ENCODE data around the gene TNIK.

TNIK gene

GRCh38 chr3:171023566-171023965, 436.6 kb downstream of the TNIK start:
- Histone ChIP-seq H2BK15ac (ENCODE audit: low read depth, poor library complexity, severe bottlenecking) (no peak overlapping the region), H3K4me2 (ENCODE audit: low read length, poor library complexity, severe bottlenecking) (no peak overlapping the region), H2AFZ (ENCODE audit: low read depth, low read length) (no peak overlapping the region), H4K91ac (ENCODE audit: low read length) (no peak overlapping the region), H3K27me3 (ENCODE audit: control insufficient read depth in 1 of 2, insufficient read depth in 1 of 2, low read length in 2 of 2) (no peaks in the 10 kb centered on the region), H4K8ac (ENCODE audit: low read length) (no peak overlapping the region), H3K79me1 (replicated peaks; ENCODE audit: low read length, poor library complexity, severe bottlenecking) (no peaks in the 10 kb centered on the region), H3K18ac (ENCODE audit: low read depth in 1 of 2, low read length in 2 of 2) (no peak overlapping the region), H2BK120ac (ENCODE audit: low read depth, low read length) (no peak overlapping the region), H3K4me3 (ENCODE audit: insufficient read depth in 1 of 2, low read depth in 1 of 2, low read length in 2 of 2) (no peak overlapping the region), H3K14ac (ENCODE audit: low read length in 2 of 2) (no peak overlapping the region), H3K4me1 (ENCODE audit: control insufficient read depth, insufficient read depth, low read depth, low read length) (peaks cover 9% of the 10 kb centered on the region), H2AK5ac (ENCODE audit: low read length, severe bottlenecking) (no peak overlapping the region), H3K23ac (ENCODE audit: low read length in 2 of 2) (no peak overlapping the region), H2BK5ac (ENCODE audit: low read depth, low read length, poor library complexity, severe bottlenecking) (no peak overlapping the region), H3K4ac (ENCODE audit: low read depth in 1 of 2, low read length in 2 of 2) (no peak overlapping the region), H2BK12ac (ENCODE audit: low read length in 2 of 2) (no peak overlapping the region), H3K36me3 (ENCODE audit: control insufficient read depth in 1 of 2, insufficient read depth in 2 of 2, low read depth in 1 of 2, low read length in 2 of 2) (no peaks in the 10 kb centered on the region), H3K27ac (ENCODE audit: low read length, poor library complexity, severe bottlenecking) (no peak overlapping the region), H3K9me3 (ENCODE audit: control insufficient read depth, low read length) (no peaks in the 10 kb centered on the region), H3K9ac (ENCODE audit: low read length) (no peak overlapping the region)
- no peak for DNase-seq

- Histone ChIP-seq H2AK5ac (ENCODE audit: low read length, severe bottlenecking) (peak overlapping the region; percentile 56), H3K36me3 (ENCODE audit: control insufficient read depth in 1 of 2, insufficient read depth in 2 of 2, low read depth in 1 of 2, low read length in 2 of 2) (no peaks in the 10 kb centered on the region), H2BK12ac (ENCODE audit: low read length in 2 of 2) (no peak overlapping the region), H3K4me3 (ENCODE audit: insufficient read depth in 1 of 2, low read depth in 1 of 2, low read length in 2 of 2) (no peak overlapping the region), H3K9ac (ENCODE audit: low read length) (no peak overlapping the region), H2BK5ac (ENCODE audit: low read depth, low read length, poor library complexity, severe bottlenecking) (no peak overlapping the region), H3K4ac (ENCODE audit: low read depth in 1 of 2, low read length in 2 of 2) (no peak overlapping the region), H3K27me3 (ENCODE audit: control insufficient read depth in 1 of 2, insufficient read depth in 1 of 2, low read length in 2 of 2) (no peaks in the 10 kb centered on the region), H3K23ac (ENCODE audit: low read length in 2 of 2) (no peak overlapping the region), H4K8ac (ENCODE audit: low read length) (no peak overlapping the region), H3K14ac (ENCODE audit: low read length in 2 of 2) (no peak overlapping the region), H2AFZ (ENCODE audit: low read depth, low read length) (no peak overlapping the region), H3K27ac (ENCODE audit: low read length, poor library complexity, severe bottlenecking) (no peak overlapping the region), H2BK15ac (ENCODE audit: low read depth, poor library complexity, severe bottlenecking) (no peak overlapping the region), H2BK120ac (ENCODE audit: low read depth, low read length) (no peak overlapping the region), H3K9me3 (ENCODE audit: control insufficient read depth, low read length) (no peaks in the 10 kb centered on the region), H4K91ac (ENCODE audit: low read length) (no peak overlapping the region), H3K4me2 (ENCODE audit: low read length, poor library complexity, severe bottlenecking) (no peak overlapping the region), H3K79me1 (replicated peaks; ENCODE audit: low read length, poor library complexity, severe bottlenecking) (no peaks in the 10 kb centered on the region), H3K18ac (ENCODE audit: low read depth in 1 of 2, low read length in 2 of 2) (no peak overlapping the region), H3K4me1 (ENCODE audit: control insufficient read depth, insufficient read depth, low read depth, low read length) (peaks cover 4% of the 10 kb centered on the region)
- WGBS = 100% methylated on average over 2 of the region's 4 CpGs
- DNase-seq = no peak
Observed at GRCh38 chr3:171021377-171021776, 438.8 kb downstream of the TNIK start.

GRCh38 chr3:171018156-171018935, 441.9 kb downstream of the TNIK start:
- Histone ChIP-seq H3K4me3 (ENCODE audit: insufficient read depth in 1 of 2, low read depth in 1 of 2, low read length in 2 of 2) (no peak overlapping the region), H2AFZ (ENCODE audit: low read depth, low read length) (no peak overlapping the region), H3K9ac (ENCODE audit: low read length) (no peak overlapping the region), H3K14ac (ENCODE audit: low read length in 2 of 2) (no peak overlapping the region), H3K18ac (ENCODE audit: low read depth in 1 of 2, low read length in 2 of 2) (no peak overlapping the region), H3K36me3 (ENCODE audit: control insufficient read depth in 1 of 2, insufficient read depth in 2 of 2, low read depth in 1 of 2, low read length in 2 of 2) (no peaks in the 10 kb centered on the region), H2BK12ac (ENCODE audit: low read length in 2 of 2) (no peak overlapping the region), H3K23ac (ENCODE audit: low read length in 2 of 2) (no peak overlapping the region), H3K9me3 (ENCODE audit: control insufficient read depth, low read length) (no peaks in the 10 kb centered on the region), H3K79me1 (replicated peaks; ENCODE audit: low read length, poor library complexity, severe bottlenecking) (no peaks in the 10 kb centered on the region), H3K4me2 (ENCODE audit: low read length, poor library complexity, severe bottlenecking) (no peak overlapping the region), H3K4ac (ENCODE audit: low read depth in 1 of 2, low read length in 2 of 2) (no peak overlapping the region), H2BK120ac (ENCODE audit: low read depth, low read length) (no peak overlapping the region), H3K27ac (ENCODE audit: low read length, poor library complexity, severe bottlenecking) (no peak overlapping the region), H4K8ac (ENCODE audit: low read length) (no peak overlapping the region), H3K4me1 (ENCODE audit: control insufficient read depth, insufficient read depth, low read depth, low read length) (peaks cover 4% of the 10 kb centered on the region), H4K91ac (ENCODE audit: low read length) (no peak overlapping the region), H2BK15ac (ENCODE audit: low read depth, poor library complexity, severe bottlenecking) (no peak overlapping the region), H2AK5ac (ENCODE audit: low read length, severe bottlenecking) (no peak overlapping the region), H3K27me3 (ENCODE audit: control insufficient read depth in 1 of 2, insufficient read depth in 1 of 2, low read length in 2 of 2) (no peaks in the 10 kb centered on the region), H2BK5ac (ENCODE audit: low read depth, low read length, poor library complexity, severe bottlenecking) (no peak overlapping the region)
- WGBS = 60% methylated on average over 5 of the region's 6 CpGs
- DNase-seq = no peak

- Histone ChIP-seq H3K27me3 (ENCODE audit: control insufficient read depth in 1 of 2, insufficient read depth in 1 of 2, low read length in 2 of 2) (no peaks in the 10 kb centered on the region), H3K79me1 (replicated peaks; ENCODE audit: low read length, poor library complexity, severe bottlenecking) (no peaks in the 10 kb centered on the region), H3K14ac (ENCODE audit: low read length in 2 of 2) (no peak overlapping the region), H4K8ac (ENCODE audit: low read length) (no peak overlapping the region), H2BK120ac (ENCODE audit: low read depth, low read length) (no peak overlapping the region), H2BK15ac (ENCODE audit: low read depth, poor library complexity, severe bottlenecking) (no peak overlapping the region), H2BK5ac (ENCODE audit: low read depth, low read length, poor library complexity, severe bottlenecking) (no peak overlapping the region), H3K4ac (ENCODE audit: low read depth in 1 of 2, low read length in 2 of 2) (no peak overlapping the region), H3K9me3 (ENCODE audit: control insufficient read depth, low read length) (no peaks in the 10 kb centered on the region), H3K18ac (ENCODE audit: low read depth in 1 of 2, low read length in 2 of 2) (no peak overlapping the region), H3K27ac (ENCODE audit: low read length, poor library complexity, severe bottlenecking) (no peak overlapping the region), H3K4me3 (ENCODE audit: insufficient read depth in 1 of 2, low read depth in 1 of 2, low read length in 2 of 2) (no peak overlapping the region), H3K4me1 (ENCODE audit: control insufficient read depth, insufficient read depth, low read depth, low read length) (peaks cover 4% of the 10 kb centered on the region), H3K36me3 (ENCODE audit: control insufficient read depth in 1 of 2, insufficient read depth in 2 of 2, low read depth in 1 of 2, low read length in 2 of 2) (no peaks in the 10 kb centered on the region), H4K91ac (ENCODE audit: low read length) (no peak overlapping the region), H2AFZ (ENCODE audit: low read depth, low read length) (no peak overlapping the region), H2BK12ac (ENCODE audit: low read length in 2 of 2) (no peak overlapping the region), H2AK5ac (ENCODE audit: low read length, severe bottlenecking) (no peak overlapping the region), H3K23ac (ENCODE audit: low read length in 2 of 2) (no peak overlapping the region), H3K4me2 (ENCODE audit: low read length, poor library complexity, severe bottlenecking) (no peak overlapping the region), H3K9ac (ENCODE audit: low read length) (no peak overlapping the region)
- no peak for DNase-seq
- 99% methylated on average over 2 of the region's 5 CpGs for WGBS
Observed at GRCh38 chr3:171013822-171014748, 446.1 kb downstream of the TNIK start.
